ENCODE results near the gene CMTM1. TPM values are rescaled to one million over a fixed set of nuclear protein-coding genes. Genes with fewer than 3 reads are reported as not detected.

The CMTM1 gene
- total RNA-seq, 1 donor from 2014 or later: 8.4 TPM

- Histone ChIP-seq H3K27me3 (no peaks in the 10 kb centered on the region), H3K4me3 (no peak overlapping the region), H3K36me3 (peaks cover 48% of the 10 kb centered on the region), H3K9me3 (no peaks in the 10 kb centered on the region), H3K4me1 (no peaks in the 10 kb centered on the region), H3K27ac (no peak overlapping the region)
- DNase-seq (no peak), ATAC-seq (no peak)
- intact Hi-C loops (cut with DNase I): no loop called here
- TF ChIP-seq CTCF (IDR thresholded peaks at IDR 0.05): no peak
These were observed 26.4 kb upstream of the CMTM1 start for GRCh38 chr16:66539623-66540469.

- Histone ChIP-seq H3K27ac (no peak overlapping the region), H3K4me3 (no peak overlapping the region), H3K36me3 (peaks cover 42% of the 10 kb centered on the region), H3K4me1 (no peaks in the 10 kb centered on the region), H3K9me3 (no peaks in the 10 kb centered on the region), H3K27me3 (no peaks in the 10 kb centered on the region)
- ATAC-seq: no peak
- intact Hi-C loops (cut with DNase I): no loop called here
- no peak for TF ChIP-seq CTCF (IDR thresholded peaks at IDR 0.05)
- DNase-seq: no peak
These were observed 24.6 kb upstream of the CMTM1 start for GRCh38 chr16:66541388-66542355.

GRCh38 chr16:66542396-66542795, 23.8 kb upstream of the CMTM1 start:
- ATAC-seq: no peak
- H3K9me3 ChIP-seq: no peaks in the 10 kb centered on the region
- H3K27ac ChIP-seq: no peak overlapping the region
- peaks cover 34% of the 10 kb centered on the region for H3K36me3 ChIP-seq
- no peak for TF ChIP-seq CTCF (IDR thresholded peaks at IDR 0.05)
- intact Hi-C loops (cut with DNase I): no loop called here
- no peaks in the 10 kb centered on the region for H3K4me1 ChIP-seq
- no peak for DNase-seq
- no peak overlapping the region for H3K4me3 ChIP-seq
- no peaks in the 10 kb centered on the region for H3K27me3 ChIP-seq

GRCh38 chr16:66543541-66543940, 22.7 kb upstream of the CMTM1 start:
- Histone ChIP-seq H3K27ac (no peak overlapping the region), H3K36me3 (peaks cover 28% of the 10 kb centered on the region), H3K27me3 (no peaks in the 10 kb centered on the region), H3K4me3 (no peak overlapping the region), H3K4me1 (peaks cover 5% of the 10 kb centered on the region), H3K9me3 (no peaks in the 10 kb centered on the region)
- TF ChIP-seq CTCF (IDR thresholded peaks at IDR 0.05): no peak
- ATAC-seq (no peak), DNase-seq (no peak)
- intact Hi-C loops (cut with DNase I): no loop called here

- H3K9me3 ChIP-seq: no peaks in the 10 kb centered on the region
- no peak overlapping the region for H3K4me3 ChIP-seq
- H3K27ac ChIP-seq: no peak overlapping the region
- H3K4me1 ChIP-seq: peaks cover 11% of the 10 kb centered on the region
- peaks cover 22% of the 10 kb centered on the region for H3K36me3 ChIP-seq
- DNase-seq (no peak), ATAC-seq (no peak)
- H3K27me3 ChIP-seq: no peaks in the 10 kb centered on the region
- TF ChIP-seq CTCF (IDR thresholded peaks at IDR 0.05): no peak
- intact Hi-C loops (cut with DNase I): no loop called here
These were observed 22.1 kb upstream of the CMTM1 start for GRCh38 chr16:66544016-66544757.

Measured in upper lobe of right lung (tissue), 1 donor.